A549 (cell line): ENCODE measurements around the gene NPFFR2. TPM values are rescaled to one million over a fixed set of nuclear protein-coding genes. Genes with fewer than 3 reads are reported as not detected.

Source experiments
- ATAC-seq, 2 experiments: fragments of 200-7000 bp in 1 of 2; fragments of >200 bp in 1 of 2; cut with Nextera tagmentation in 1 of 2; cut with Tn5 transposase in 1 of 2; 3 replicates each; pipeline versions ENCODE4 v1.8.0 to v1.9.1; 2018 to 2020; ENCODE audit warnings: mild to moderate bottlenecking in 1 of 2, moderate library complexity in 1 of 2
- CTCF ChIA-PET: fragments of 300-600 bp; sonication (Branson Sonifier 250); formaldehyde crosslinking; extraction: SDS; loops from one replicate; lab custom pipeline; 2021; ENCODE audit warnings: antibody characterized with exemption, inconsistent platforms; lab: Yijun Ruan, JAX
- POLR2A ChIA-PET: fragments of 350-600 bp; formaldehyde crosslinking; extraction: SDS; loops from one replicate; lab custom pipeline; 2021; ENCODE audit warnings: antibody characterized with exemption, inconsistent platforms; lab: Yijun Ruan, JAX
- DNase-seq, 2 experiments: peaks; one replicate each; pipeline versions ENCODE4 v3.0.0 to v3.0.0-alpha.2; 2011 to 2016; ENCODE audit warnings: low read depth in 1 of 2, low spot score in 1 of 2
- FAIRE-seq: peaks from 2 replicates; lab custom pipeline; 2011; peaks lifted over from hg19 to GRCh38; lab: Jason Lieb, UNC
- H3K27ac ChIP-seq, 2 experiments: fragments of >200 bp; sonication (Bioruptor Twin); formaldehyde crosslinking; 3 replicates each; pipeline ENCODE4 v1.5.1; 2016 to 2017
- H3K4me1 ChIP-seq: fragments of >200 bp; sonication (Bioruptor Twin); formaldehyde crosslinking; 3 replicates; pipeline ENCODE4 v1.6.1; 2016
- H3K4me2 ChIP-seq: fragments of >200 bp; sonication (Bioruptor Twin); formaldehyde crosslinking; 3 replicates; pipeline ENCODE4 v1.6.1; 2016
- H3K4me3 ChIP-seq: fragments of >200 bp; sonication (Bioruptor Twin); formaldehyde crosslinking; 3 replicates; pipeline ENCODE4 v1.5.1; 2016
- H3K9me3 ChIP-seq: fragments of >200 bp; sonication (Bioruptor Twin); formaldehyde crosslinking; 3 replicates; pipeline ENCODE4 v1.6.1; 2016
- EHMT2 ChIP-seq: fragments of 200-600 bp; sonication (generic); IDR thresholded peaks from 2 replicates; pipeline ENCODE4 v1.6.1; 2016; ENCODE audit warnings: antibody characterized with exemption, low read depth, mild to moderate bottlenecking, moderate library complexity
- ELK1 ChIP-seq: fragments of 150-350 bp; IDR thresholded peaks from 2 replicates; pipeline ENCODE4 v1.6.1; 2014; ENCODE audit warnings: low read depth, mild to moderate bottlenecking, low read length
- FOSL2 ChIP-seq, 2 experiments: fragments of 450-650 bp in 1 of 2; fragments of >200 bp in 1 of 2; sonication (Bioruptor Twin) in 1 of 2; formaldehyde crosslinking; IDR thresholded peaks; 2 replicates each; pipeline versions ENCODE4 v1.5.0 to v1.6.1; 2016 to 2020; ENCODE audit warnings: mild to moderate bottlenecking in 1 of 2, moderate library complexity in 1 of 2
- FOXS1 ChIP-seq: fragments of 250-450 bp; sonication (Bioruptor Pico); IDR thresholded peaks from 2 replicates; pipeline ENCODE4 v1.5.0; 2020; ENCODE audit warnings: mild to moderate bottlenecking, moderate library complexity
- GATA3 ChIP-seq: IDR thresholded peaks from 2 replicates; pipeline ENCODE4 v1.6.1; 2012; ENCODE audit warnings: borderline replicate concordance
- HES2 ChIP-seq: fragments of >200 bp; sonication (Bioruptor Twin); formaldehyde crosslinking; IDR thresholded peaks from 2 replicates; pipeline ENCODE4 v1.6.1; 2016
- HEYL ChIP-seq: fragments of 250-450 bp; sonication (Bioruptor Pico); IDR thresholded peaks from 2 replicates; pipeline ENCODE4 v1.8.0; 2021; ENCODE audit warnings: mild to moderate bottlenecking, moderate library complexity
- HOXA7 ChIP-seq: fragments of 250-450 bp; sonication (Bioruptor Pico); IDR thresholded peaks from 2 replicates; pipeline ENCODE4 v1.5.0; 2020; ENCODE audit warnings: mild to moderate bottlenecking, moderate library complexity
- HOXB5 ChIP-seq: fragments of 250-450 bp; sonication (Bioruptor Pico); IDR thresholded peaks from 2 replicates; pipeline ENCODE4 v1.5.0; 2020; ENCODE audit warnings: mild to moderate bottlenecking, moderate library complexity
- KDM5A ChIP-seq: fragments of 200-600 bp; sonication (generic); IDR thresholded peaks from 2 replicates; pipeline ENCODE4 v1.6.1; 2016; ENCODE audit warnings: antibody characterized with exemption, mild to moderate bottlenecking
- MAFK ChIP-seq: fragments of 450-650 bp; IDR thresholded peaks from 2 replicates; pipeline ENCODE4 v1.6.1; 2014; ENCODE audit not compliant: partially characterized antibody
- MAX ChIP-seq: IDR thresholded peaks from 2 replicates; pipeline ENCODE4 v1.6.1; 2012
- MYC ChIP-seq: IDR thresholded peaks from 2 replicates; pipeline ENCODE4 v1.6.1; 2012; ENCODE audit warnings: mild to moderate bottlenecking, inconsistent platforms, low read length, improper control_type of control experiment, borderline replicate concordance
- NFE2L2 ChIP-seq: fragments of 150-350 bp; conservative IDR thresholded peaks from 2 replicates; pipeline ENCODE4 v1.6.1; 2014; ENCODE audit warnings: low read length
- NPAS2 ChIP-seq: fragments of 250-450 bp; sonication (Bioruptor Pico); IDR thresholded peaks from 2 replicates; pipeline ENCODE4 v1.8.0; 2022; ENCODE audit warnings: mild to moderate bottlenecking, moderate library complexity, borderline replicate concordance
- NR3C1 ChIP-seq: fragments of >200 bp; sonication (Bioruptor Twin); formaldehyde crosslinking; IDR thresholded peaks from 3 replicates; pipeline ENCODE4 v1.6.1; 2017
- PHF8 ChIP-seq: fragments of 200-600 bp; sonication (generic); IDR thresholded peaks from 2 replicates; pipeline ENCODE4 v1.6.1; 2016; ENCODE audit warnings: low read depth, mild to moderate bottlenecking, antibody characterized with exemption, moderate library complexity, borderline replicate concordance
- POLR2A ChIP-seq: IDR thresholded peaks from 2 replicates; pipeline ENCODE4 v1.6.1; 2012; ENCODE audit warnings: mild to moderate bottlenecking, low read length
- POLR2AphosphoS2 ChIP-seq: conservative IDR thresholded peaks from 2 replicates; pipeline ENCODE4 v1.6.1; 2012; ENCODE audit warnings: low read length, improper control_type of control experiment, inconsistent platforms
- RAD21 ChIP-seq, 2 experiments: fragments of >200 bp in 1 of 2; sonication (Bioruptor Twin) in 1 of 2; formaldehyde crosslinking in 1 of 2; IDR thresholded peaks in 1 of 2; conservative IDR thresholded peaks in 1 of 2; 2 replicates in 1 of 2; 3 replicates in 1 of 2; pipeline ENCODE4 v1.6.1; 2012 to 2018; ENCODE audit warnings: inconsistent platforms in 1 of 2
- RARB ChIP-seq: fragments of 250-450 bp; sonication (Bioruptor Pico); IDR thresholded peaks from 2 replicates; pipeline ENCODE4 v1.8.0; 2021; ENCODE audit warnings: mild to moderate bottlenecking, moderate library complexity
- RCOR1 ChIP-seq: fragments of 150-350 bp; IDR thresholded peaks from 2 replicates; pipeline ENCODE4 v1.6.1; 2014; ENCODE audit warnings: antibody characterized with exemption, low read length, low read depth
- RFX5 ChIP-seq: fragments of 450-650 bp; IDR thresholded peaks from 2 replicates; pipeline ENCODE4 v1.7.1; 2014; ENCODE audit warnings: antibody characterized with exemption, mild to moderate bottlenecking, moderate library complexity
- RNF2 ChIP-seq: fragments of 200-600 bp; sonication (generic); IDR thresholded peaks from 2 replicates; pipeline ENCODE4 v1.6.1; 2016; ENCODE audit warnings: low read depth, mild to moderate bottlenecking, antibody characterized with exemption, moderate library complexity, borderline replicate concordance
- SMC3 ChIP-seq: fragments of >200 bp; sonication (Bioruptor Twin); formaldehyde crosslinking; IDR thresholded peaks from 3 replicates; pipeline ENCODE4 v1.6.1; 2018; ENCODE audit warnings: inconsistent platforms
- ZFP36 ChIP-seq: fragments of 450-650 bp; IDR thresholded peaks from 2 replicates; pipeline ENCODE4 v1.6.1; 2014; ENCODE audit warnings: borderline replicate concordance; ENCODE audit not compliant: partially characterized antibody
- ZNF302 ChIP-seq: fragments of 250-450 bp; sonication (Bioruptor Pico); IDR thresholded peaks from 2 replicates; pipeline ENCODE4 v1.9.0; 2021; ENCODE audit warnings: inconsistent platforms, mild to moderate bottlenecking, moderate library complexity
- WGBS: methylation state at CpG from one replicate; pipeline ENCODE4 v1.1.6; 2017; ENCODE audit errors: missing lambda C conversion rate; 5-methylcytosine and 5-hydroxymethylcytosine counted together
- polyA minus RNA-seq: library from RNA; depleted of rRNA, polyadenylated mRNA; stranded (reverse); fragments of >200 nt; gene quantifications from 2 replicates; pipeline ENCODE4 v1.2.3, GENCODE V29; 2011; rRNA and poly(A)+ RNA removed
- polyA plus RNA-seq, 4 experiments: library from polyadenylated mRNA; depleted of rRNA in 3 of 4; stranded (reverse); fragments of >200 nt; fragmentation: RNase III in 1 of 4; extraction: RNeasy Plus Mini Kit Qiagen cat#74134 plus additional on column Dnase treatment in 1 of 4; gene quantifications; 2 replicates in 3 of 4; 3 replicates in 1 of 4; pipeline ENCODE4 v1.2.3, GENCODE V29; 2011 to 2017

The NPFFR2 gene
- polyA plus RNA-seq (2011; rRNA removed): not detected in 2 replicates
- not detected in 2 replicates for polyA plus RNA-seq (2012; cell fraction: cytosol; rRNA removed)
- polyA plus RNA-seq (2012; cell fraction: nucleus; rRNA removed): not detected in 2 replicates
- not detected in 3 replicates for polyA plus RNA-seq (2017; fragmentation: RNase III; extraction: RNeasy Plus Mini Kit Qiagen cat#74134 plus additional on column Dnase treatment)
- polyA minus RNA-seq: not detected in 2 replicates

GRCh38 chr4:72031868-72032608 is at the start of gene NPFFR2:
Gene NPFFR2, plus strand, starts transcription at chr4:72032000. Its CDS starts 96,592 bp downstream, at chr4:72128592.
- DNase-seq: no peak
- H3K9me3 ChIP-seq: no peaks in the 10 kb centered on the region
- ATAC-seq: peak in 1 of 2 experiments; percentile 45; a peak in 3 of 6 replicates
- H3K4me3 ChIP-seq: no peak within 1 kb of the TSS
- no peak within 1 kb of the TSS for H3K27ac ChIP-seq
- no peak for TF ChIP-seq POLR2AphosphoS2
- no peak for TF ChIP-seq MAFK
- TF ChIP-seq PHF8: no peak
- no peak for TF ChIP-seq MAX
- FAIRE-seq: no peak
- H3K4me2 ChIP-seq: peak within 1 kb of the TSS; percentile 42
- ChIA-PET CTCF (no interaction called here), POLR2A (no interaction called here)
- 24% methylated on average over 11 of the region's 36 CpGs for WGBS
- H3K4me1 ChIP-seq: no peaks in the 10 kb centered on the region

- WGBS: 16% methylated on average over 2 of the region's 2 CpGs
- CTCF ChIA-PET: no interaction called here
- Histone ChIP-seq H3K4me2 (no peak overlapping the region), H3K4me1 (no peaks in the 10 kb centered on the region), H3K27ac (no peak overlapping the region), H3K4me3 (no peak overlapping the region), H3K9me3 (no peaks in the 10 kb centered on the region)
- ATAC-seq: no peak
- FAIRE-seq: no peak
- DNase-seq: no peak
- TF ChIP-seq HES2: no peak
- no peak for TF ChIP-seq ZNF302 (CRISPR knock-in tag)
- no peak for TF ChIP-seq RAD21 (conservative IDR thresholded peaks at IDR 0.05 in 1 of 2, IDR thresholded peaks at IDR 0.05 in 1 of 2)
- no peak for TF ChIP-seq ZFP36
- no peak for TF ChIP-seq RARB
- TF ChIP-seq MYC: no peak
- POLR2A ChIA-PET: no interaction called here
Observed at GRCh38 chr4:71992571-71993312, 39.1 kb upstream of the NPFFR2 start.

GRCh38 chr4:71994559-71994958 is 37.2 kb upstream of the NPFFR2 start:
- TF ChIP-seq HOXA7 (CRISPR knock-in tag): no peak
- TF ChIP-seq RNF2: no peak
- no peak for TF ChIP-seq FOSL2 (IDR thresholded peaks at IDR 0.05)
- no peak for TF ChIP-seq FOSL2 (CRISPR knock-in tag; IDR thresholded peaks at IDR 0.05)
- TF ChIP-seq POLR2A: no peak
- no peak for TF ChIP-seq HEYL (CRISPR knock-in tag)
- no peak for TF ChIP-seq FOXS1 (CRISPR knock-in tag)
- TF ChIP-seq GATA3: no peak
- TF ChIP-seq KDM5A: no peak
- no peak for TF ChIP-seq NPAS2 (CRISPR knock-in tag)
- TF ChIP-seq RCOR1: no peak
- no peak for TF ChIP-seq SMC3
- TF ChIP-seq NR3C1: no peak
- TF ChIP-seq MAFK: no peak
- no peak for TF ChIP-seq EHMT2
- no peak for TF ChIP-seq NFE2L2
- TF ChIP-seq ELK1: no peak
- no peak for TF ChIP-seq RFX5
- TF ChIP-seq PHF8: no peak
- TF ChIP-seq HOXB5 (CRISPR knock-in tag): no peak
- no peak for TF ChIP-seq ZFP36
- no peak for FAIRE-seq
- no peaks in the 10 kb centered on the region for H3K4me1 ChIP-seq
- DNase-seq: no peak
- no peaks in the 10 kb centered on the region for H3K9me3 ChIP-seq
- H3K4me3 ChIP-seq: no peak overlapping the region
- no peak for ATAC-seq
- ChIA-PET CTCF (no interaction called here), POLR2A (no interaction called here)
- H3K27ac ChIP-seq: no peak overlapping the region
- no peak overlapping the region for H3K4me2 ChIP-seq
- WGBS: 8% methylated on average over 1 of the region's 1 CpG
